CD14-positive monocyte (primary cell): ENCODE measurements around the gene NLN. TPM values are rescaled to one million over a fixed set of nuclear protein-coding genes. Genes with fewer than 3 reads are reported as not detected.
A peak's percentile ranks its signal among the peaks of the same experiment; 100 is the strongest.

Experiments
- DNase-seq, 3 donors: peaks; one replicate each; pipeline ENCODE4 v3.0.0-alpha.2; 2011 to 2022
- H2AFZ ChIP-seq: 2 replicates; pipeline ENCODE4 v1.6.0; 2012; ENCODE audit warnings: mild to moderate bottlenecking, low read depth, low read length, inconsistent platforms; ENCODE audit not compliant: insufficient read depth, poor library complexity, severe bottlenecking
- H3K27ac ChIP-seq, 2 donors: 1 replicate in 1 of 2; 2 replicates in 1 of 2; pipeline ENCODE4 v1.5.1; 2012 to 2013; ENCODE audit warnings: low read length in 2 of 2, control low read depth in 1 of 2, inconsistent platforms in 1 of 2, low read depth in 1 of 2, mild to moderate bottlenecking in 1 of 2
- H3K27me3 ChIP-seq, 2 donors: one replicate each; pipeline versions ENCODE4 v1.6.0 to v1.6.1; 2011 to 2013; ENCODE audit warnings: low read length in 2 of 2; ENCODE audit not compliant: control insufficient read depth in 2 of 2, insufficient read depth in 2 of 2
- H3K36me3 ChIP-seq, 2 donors: replicated peaks in 1 of 2; 1 replicate in 1 of 2; 2 replicates in 1 of 2; pipeline versions ENCODE4 v1.5.1 to v1.6.1; 2012 to 2013; ENCODE audit warnings: low read length in 2 of 2, control low read depth in 1 of 2, inconsistent platforms in 1 of 2, mild to moderate bottlenecking in 1 of 2; ENCODE audit not compliant: insufficient read depth in 2 of 2, control insufficient read depth in 1 of 2
- H3K4me1 ChIP-seq, 2 donors: 1 replicate in 1 of 2; 2 replicates in 1 of 2; pipeline versions ENCODE4 v1.5.1 to v1.6.1; 2012 to 2013; ENCODE audit warnings: low read length in 2 of 2, control low read depth in 1 of 2, inconsistent platforms in 1 of 2, mild to moderate bottlenecking in 1 of 2, moderate library complexity in 1 of 2; ENCODE audit not compliant: insufficient read depth in 2 of 2, control insufficient read depth in 1 of 2
- H3K4me2 ChIP-seq: replicated peaks from 2 replicates; pipeline ENCODE3; 2012; ENCODE audit warnings: low read length, moderate library complexity, mild to moderate bottlenecking; ENCODE audit not compliant: poor library complexity, severe bottlenecking; ENCODE audit errors: extremely low read depth
- H3K4me3 ChIP-seq, 3 experiments: fragments of 200-600 bp in 1 of 3; sonication (generic) in 1 of 3; replicated peaks in 1 of 3; 1 replicate in 2 of 3; 2 replicates in 1 of 3; pipeline ENCODE4 v1.5.1; 2011 to 2013; ENCODE audit warnings: low read length in 3 of 3, mild to moderate bottlenecking in 3 of 3, control low read depth in 2 of 3, low read depth in 2 of 3, inconsistent platforms in 1 of 3, moderate library complexity in 1 of 3
- H3K79me2 ChIP-seq: 2 replicates; pipeline ENCODE4 v1.6.0; 2012; ENCODE audit warnings: mild to moderate bottlenecking, control low read depth, inconsistent platforms, low read length, moderate library complexity; ENCODE audit not compliant: insufficient read depth
- H3K9ac ChIP-seq: 2 replicates; pipeline ENCODE4 v1.6.0; 2017; ENCODE audit warnings: low read length, mild to moderate bottlenecking; ENCODE audit not compliant: insufficient read depth, poor library complexity, severe bottlenecking
- H3K9me3 ChIP-seq, 2 donors: replicated peaks in 1 of 2; 1 replicate in 1 of 2; 2 replicates in 1 of 2; pipeline versions ENCODE4 v1.5.1 to v1.6.1; 2012 to 2013; ENCODE audit warnings: low read length in 2 of 2, control low read depth in 1 of 2; ENCODE audit not compliant: control insufficient read depth in 1 of 2, insufficient read depth in 1 of 2
- H4K20me1 ChIP-seq: 2 replicates; pipeline ENCODE4 v1.6.0; 2012; ENCODE audit warnings: mild to moderate bottlenecking, low read length, control low read depth, moderate library complexity; ENCODE audit not compliant: insufficient read depth
- H3K27ac Mint-ChIP-seq, 7 donors: one replicate each; pipeline ENCODE4 v1.8.0; 2020; ENCODE audit warnings: mild to moderate bottlenecking in 7 of 7, mixed read lengths in 7 of 7, moderate library complexity in 6 of 7, inconsistent platforms in 2 of 7
- H3K27me3 Mint-ChIP-seq, 3 donors: one replicate each; pipeline ENCODE4 v1.8.0; 2021 to 2022; ENCODE audit warnings: low read depth in 3 of 3, mild to moderate bottlenecking in 3 of 3, mixed read lengths in 3 of 3, moderate library complexity in 3 of 3, inconsistent platforms in 1 of 3
- H3K36me3 Mint-ChIP-seq, 2 donors: one replicate each; pipeline ENCODE4 v1.8.0; 2020; ENCODE audit warnings: mixed read lengths in 2 of 2, inconsistent platforms in 1 of 2, mild to moderate bottlenecking in 1 of 2
- H3K4me1 Mint-ChIP-seq: one replicate; pipeline ENCODE4 v1.8.0; 2020; ENCODE audit warnings: mild to moderate bottlenecking, mixed read lengths
- H3K4me3 Mint-ChIP-seq, 2 donors: one replicate each; pipeline ENCODE4 v1.8.0; 2020; ENCODE audit warnings: mild to moderate bottlenecking in 2 of 2, mixed read lengths in 2 of 2, moderate library complexity in 1 of 2
- H3K9me3 Mint-ChIP-seq, 7 donors: one replicate each; pipeline ENCODE4 v1.8.0; 2020 to 2022; ENCODE audit warnings: mixed read lengths in 7 of 7, mild to moderate bottlenecking in 6 of 7, moderate library complexity in 6 of 7, inconsistent platforms in 2 of 7
- CTCF ChIP-seq: fragments of 200-600 bp; IDR thresholded peaks from one replicate; pipeline ENCODE4 v1.8.0; 2022; ENCODE audit warnings: antibody characterized with exemption, mild to moderate bottlenecking
- WGBS: methylation state at CpG from one replicate; pipeline ENCODE4 v1.1.5; 2013; ENCODE audit warnings: missing lambda C conversion rate; ENCODE audit not compliant: insufficient coverage; 5-methylcytosine and 5-hydroxymethylcytosine counted together
- intact Hi-C, 2 donors: fragments of 100-400 bp; cut with micrococcal nuclease; formaldehyde crosslinking; loops; one replicate each; pipeline versions ENCODE4 v1.15.0 to v1.15.1; 2023
- polyA plus RNA-seq, 3 donors: library from polyadenylated mRNA; depleted of rRNA in 1 of 3; unstranded in 2 of 3; stranded (reverse) in 1 of 3; fragments of 300-500 nt in 2 of 3; fragments of >200 nt in 1 of 3; fragmentation: Illumina TruSeq in 2 of 3; gene quantifications; 1 replicate in 2 of 3; 2 replicates in 1 of 3; pipeline ENCODE4 v1.2.3, GENCODE V29; 2012 to 2021

NLN gene
- polyA plus RNA-seq, 3 donors: 8.7 to 39.2 (median 17.7) TPM

- H2AFZ ChIP-seq: no peak overlapping the region
- H4K20me1 ChIP-seq: no peaks in the 10 kb centered on the region
- H3K4me2 ChIP-seq: no peak overlapping the region
- Mint-ChIP-seq H3K9me3 (peaks cover 0 to 7% (median 2%) of the 10 kb centered on the region in 7 donors), H3K36me3 (peaks cover 37 to 55% of the 10 kb centered on the region in 2 donors), H3K4me3 (no peak overlapping the region), H3K4me1 (no peaks in the 10 kb centered on the region), H3K27ac (peak overlapping the region in 1 of 7 donors; percentile 4), H3K27me3 (no peaks in the 10 kb centered on the region)
- H3K4me1 ChIP-seq: no peaks in the 10 kb centered on the region
- no peaks in the 10 kb centered on the region for H3K27me3 ChIP-seq
- no peak for DNase-seq
- H3K9ac ChIP-seq: no peak overlapping the region
- peaks cover 13 to 31% of the 10 kb centered on the region in 2 donors for H3K36me3 ChIP-seq
- H3K9me3 ChIP-seq: peaks cover 0 to 7% of the 10 kb centered on the region in 2 donors
- no peaks in the 10 kb centered on the region for H3K79me2 ChIP-seq
- TF ChIP-seq CTCF: no peak
- intact Hi-C loops: no loop called here
- no peak overlapping the region for H3K4me3 ChIP-seq
- WGBS: 95% methylated on average over 3 of the region's 7 CpGs
- H3K27ac ChIP-seq: no peak overlapping the region
These were observed 46.8 kb downstream of the NLN start for GRCh38 chr5:65768723-65769346.

- Histone ChIP-seq H4K20me1 (no peaks in the 10 kb centered on the region), H3K27me3 (no peaks in the 10 kb centered on the region), H3K9ac (no peak overlapping the region), H3K4me2 (no peak overlapping the region), H3K79me2 (no peaks in the 10 kb centered on the region), H3K27ac (no peak overlapping the region), H3K4me3 (no peak overlapping the region), H3K9me3 (peaks cover 0 to 7% of the 10 kb centered on the region in 2 donors), H3K36me3 (peaks cover 13 to 31% of the 10 kb centered on the region in 2 donors), H3K4me1 (no peaks in the 10 kb centered on the region), H2AFZ (no peak overlapping the region)
- Mint-ChIP-seq H3K4me1 (no peaks in the 10 kb centered on the region), H3K9me3 (peaks cover 0 to 7% (median 2%) of the 10 kb centered on the region in 7 donors), H3K27ac (no peak overlapping the region), H3K4me3 (no peak overlapping the region), H3K27me3 (no peaks in the 10 kb centered on the region), H3K36me3 (peaks cover 37 to 53% of the 10 kb centered on the region in 2 donors)
- intact Hi-C loops: no loop called here
- no peak for DNase-seq
- no CpG with 5 or more reads among the region's 1 CpG for WGBS
- TF ChIP-seq CTCF: no peak
These were observed 47.5 kb downstream of the NLN start for GRCh38 chr5:65769539-65769938.
